LNCaP clone FGC (cell line): ENCODE measurements around the gene DYSF.
"Not testable (repeated sequence)": the region's sequence is repeated elsewhere in the genome, so short reads cannot be mapped to it uniquely, and the experiment has no call there.

Experiments
- DNase-seq: peaks from one replicate; pipeline ENCODE4 v3.0.0-alpha.2; 2011; ENCODE audit warnings: low read depth
- H3K4me3 ChIP-seq: 2 replicates; pipeline ENCODE4 v1.5.1; 2011; ENCODE audit warnings: mild to moderate bottlenecking, low read depth, low read length, control low read depth
- TF ChIP-seq, protein P1 (sequence below): IDR thresholded peaks from 2 replicates; pipeline ENCODE4 v1.5.1; 2012; ENCODE audit warnings: mild to moderate bottlenecking; ENCODE audit not compliant: control insufficient read depth, insufficient read depth; ENCODE audit errors: extremely low read depth

Gene DYSF

DNA sequence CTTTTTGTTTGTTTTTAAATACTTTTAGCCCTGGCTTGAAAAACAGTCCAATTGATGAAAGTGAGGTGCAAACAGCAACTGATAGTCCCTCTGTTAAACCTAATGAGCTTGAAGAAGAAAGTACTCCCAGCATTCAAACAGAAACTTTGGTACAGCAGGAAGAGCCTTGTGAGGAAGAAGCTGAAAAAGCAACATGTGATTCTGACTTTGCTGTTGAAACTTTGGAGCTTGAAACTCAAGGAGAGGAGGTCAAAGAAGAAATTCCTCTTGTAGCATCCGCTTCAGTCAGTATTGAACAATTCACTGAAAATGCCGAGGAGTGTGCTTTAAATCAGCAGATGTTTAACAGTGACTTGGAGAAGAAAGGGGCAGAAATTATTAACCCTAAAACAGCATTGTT, 30.6 kb upstream of the DYSF start:
- DNase-seq: no peak
- TF ChIP-seq, protein P1, sequence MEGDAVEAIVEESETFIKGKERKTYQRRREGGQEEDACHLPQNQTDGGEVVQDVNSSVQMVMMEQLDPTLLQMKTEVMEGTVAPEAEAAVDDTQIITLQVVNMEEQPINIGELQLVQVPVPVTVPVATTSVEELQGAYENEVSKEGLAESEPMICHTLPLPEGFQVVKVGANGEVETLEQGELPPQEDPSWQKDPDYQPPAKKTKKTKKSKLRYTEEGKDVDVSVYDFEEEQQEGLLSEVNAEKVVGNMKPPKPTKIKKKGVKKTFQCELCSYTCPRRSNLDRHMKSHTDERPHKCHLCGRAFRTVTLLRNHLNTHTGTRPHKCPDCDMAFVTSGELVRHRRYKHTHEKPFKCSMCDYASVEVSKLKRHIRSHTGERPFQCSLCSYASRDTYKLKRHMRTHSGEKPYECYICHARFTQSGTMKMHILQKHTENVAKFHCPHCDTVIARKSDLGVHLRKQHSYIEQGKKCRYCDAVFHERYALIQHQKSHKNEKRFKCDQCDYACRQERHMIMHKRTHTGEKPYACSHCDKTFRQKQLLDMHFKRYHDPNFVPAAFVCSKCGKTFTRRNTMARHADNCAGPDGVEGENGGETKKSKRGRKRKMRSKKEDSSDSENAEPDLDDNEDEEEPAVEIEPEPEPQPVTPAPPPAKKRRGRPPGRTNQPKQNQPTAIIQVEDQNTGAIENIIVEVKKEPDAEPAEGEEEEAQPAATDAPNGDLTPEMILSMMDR: no peak
- no peak overlapping the region for H3K4me3 ChIP-seq

DNA sequence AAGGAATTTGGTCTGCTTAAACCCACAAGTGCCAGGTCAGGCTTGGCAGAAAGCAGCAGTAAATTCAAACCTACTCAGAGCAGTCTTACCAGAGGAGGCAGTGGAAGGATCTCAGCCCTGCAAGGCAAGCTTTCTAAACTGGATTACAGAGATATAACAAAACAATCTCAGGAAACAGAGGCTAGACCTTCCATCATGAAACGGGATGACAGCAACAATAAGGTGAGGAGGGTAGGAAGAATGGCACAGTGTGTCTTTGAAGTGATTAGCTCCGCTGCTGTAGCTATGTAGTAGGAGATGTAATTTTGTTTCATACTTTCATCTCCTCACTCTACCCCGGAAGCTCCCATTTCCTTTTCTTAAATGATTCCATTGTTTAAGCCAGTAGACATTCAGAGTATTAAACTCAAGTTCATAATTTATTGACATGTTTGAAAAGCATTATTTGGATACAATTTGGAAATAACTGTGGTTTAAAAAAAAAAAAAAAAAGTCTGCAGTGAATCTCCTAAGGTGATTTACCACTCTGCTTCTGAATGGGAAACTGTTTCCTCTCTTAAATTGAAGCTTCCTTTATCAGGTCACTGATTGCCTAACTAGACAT, 29.4 kb upstream of the DYSF start:
- DNase-seq: no peak
- H3K4me3 ChIP-seq: no peak overlapping the region
- TF ChIP-seq, protein P1: no peak

DNA sequence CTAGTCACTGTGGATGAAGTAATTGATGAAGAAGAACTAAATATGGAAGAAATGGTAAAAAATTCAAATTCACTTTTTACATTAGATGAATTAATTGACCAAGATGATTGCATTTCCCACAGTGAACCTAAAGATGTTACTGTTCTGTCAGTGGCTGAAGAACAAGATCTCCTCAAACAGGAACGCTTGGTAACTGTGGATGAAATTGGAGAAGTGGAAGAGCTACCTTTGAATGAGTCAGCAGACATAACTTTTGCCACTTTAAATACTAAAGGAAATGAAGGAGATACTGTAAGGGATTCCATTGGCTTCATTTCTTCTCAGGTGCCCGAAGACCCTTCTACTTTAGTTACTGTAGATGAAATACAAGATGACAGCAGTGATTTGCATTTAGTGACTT, 26.6 kb upstream of the DYSF start:
- TF ChIP-seq, protein P1: no peak
- no peak for DNase-seq
- no peak overlapping the region for H3K4me3 ChIP-seq

DNA sequence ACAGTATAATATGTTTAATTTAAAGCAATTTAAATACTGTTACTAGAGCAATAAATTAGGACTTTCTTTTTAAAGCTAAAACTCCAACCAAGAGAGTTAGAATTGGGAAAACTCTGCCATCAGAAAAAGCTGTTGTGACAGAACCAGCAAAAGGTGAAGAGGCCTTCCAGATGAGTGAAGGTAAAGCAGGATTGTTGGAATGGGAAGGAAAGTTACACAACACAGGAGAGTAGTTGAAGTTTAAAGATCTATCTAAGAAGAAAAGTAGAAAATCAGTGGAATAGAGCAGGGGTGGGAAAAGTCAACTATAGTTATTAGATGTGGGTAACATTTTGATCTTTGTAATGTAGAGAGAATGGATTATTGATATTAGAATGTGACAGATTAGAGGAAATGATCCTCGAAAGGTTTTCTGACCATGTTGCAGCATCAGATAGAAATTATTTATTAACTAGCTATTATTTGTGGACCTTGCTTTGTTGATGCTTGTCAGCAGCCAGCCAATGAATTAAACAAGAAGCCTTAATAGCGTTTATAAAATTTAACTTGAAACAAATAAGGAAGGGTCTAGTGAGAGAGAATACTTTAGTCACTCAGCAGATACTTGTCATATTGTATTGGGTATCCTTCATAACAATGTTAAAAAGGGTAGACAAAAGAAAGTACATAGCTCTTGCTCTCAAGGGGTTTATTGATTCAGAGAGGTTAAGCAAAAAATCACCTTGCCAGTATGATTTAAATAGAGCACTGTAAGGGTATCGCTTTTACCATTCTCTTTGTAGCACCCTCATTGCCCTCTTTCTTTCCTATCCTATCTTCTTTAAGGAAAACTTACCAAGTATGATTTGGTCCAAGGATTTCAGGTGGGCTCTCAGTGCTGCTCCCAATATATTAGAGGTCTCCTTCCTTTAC, 24.6 kb upstream of the DYSF start:
- DNase-seq: no peak
- TF ChIP-seq, protein P1: no peak

DNA sequence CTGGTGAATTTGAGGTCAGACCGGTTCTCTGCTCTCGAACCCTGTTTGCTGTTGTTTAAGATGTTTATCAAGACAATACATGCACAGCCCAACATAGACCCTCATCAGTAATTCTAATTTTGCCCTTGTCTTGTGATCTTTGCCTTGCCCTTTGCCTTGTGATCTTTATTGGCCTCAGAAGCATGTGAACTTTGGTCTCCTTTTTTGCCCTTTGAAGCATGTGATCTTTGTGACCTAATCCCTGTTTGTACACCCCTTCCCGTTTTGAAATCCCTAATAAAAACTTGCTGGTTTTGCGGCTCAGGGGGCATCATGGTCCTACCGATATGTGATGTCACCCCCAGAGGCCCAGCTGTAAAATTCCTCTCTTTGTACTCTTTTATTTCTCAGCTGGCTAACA, 8.2 kb upstream of the DYSF start:
- H3K4me3 ChIP-seq, DNase-seq: not testable (repeated sequence)

More for the DNA sequence above, 24.6 kb upstream of the DYSF start:
- H3K4me3 ChIP-seq: no peak overlapping the region

DNA sequence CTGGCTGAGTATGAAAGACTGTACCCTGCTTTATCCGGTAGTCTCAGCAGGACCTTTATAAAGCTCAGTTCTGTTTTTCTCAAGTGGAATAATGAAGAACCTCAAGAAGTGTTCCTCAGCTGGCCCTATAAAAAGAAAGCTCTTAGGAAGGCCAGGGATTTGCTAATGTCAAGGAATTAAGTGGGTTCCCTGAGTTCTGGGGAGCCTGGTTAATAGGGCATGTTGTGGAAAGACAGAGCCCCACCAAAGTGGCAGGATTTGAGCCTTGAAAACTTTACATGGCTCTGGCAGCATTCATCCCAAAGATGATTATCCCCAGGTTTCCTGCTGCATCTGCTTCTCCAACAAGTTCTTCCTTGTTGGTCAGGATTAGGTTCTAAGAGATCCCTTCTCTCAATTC, 6.9 kb upstream of the DYSF start:
- H3K4me3 ChIP-seq: no peak overlapping the region
- DNase-seq: no peak
- TF ChIP-seq, protein P1: no peak

DNA sequence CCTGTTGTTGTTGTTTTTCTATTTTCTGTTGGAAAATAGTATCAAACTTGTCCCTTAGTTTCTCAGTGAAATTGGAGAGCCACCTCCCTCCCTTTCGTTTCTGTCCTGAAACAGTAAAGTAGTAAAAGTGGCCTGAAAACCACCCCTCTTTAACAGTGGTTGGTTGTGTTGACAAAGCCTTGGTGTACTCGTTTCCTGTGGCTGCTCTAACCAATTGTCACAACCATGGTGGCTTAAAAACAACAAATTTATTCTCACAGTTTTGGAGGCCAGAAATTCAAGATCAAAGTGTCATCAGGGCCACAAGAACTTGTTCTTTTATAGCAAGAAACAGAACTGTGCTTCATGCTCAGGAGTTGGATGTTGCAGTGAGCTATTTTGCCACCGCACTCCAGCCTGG, 4.0 kb upstream of the DYSF start:
- TF ChIP-seq, protein P1: no peak
- DNase-seq: no peak
- no peak overlapping the region for H3K4me3 ChIP-seq
